ENCODE results near the gene SCYL1. TPM values are rescaled to one million over a fixed set of nuclear protein-coding genes. Genes with fewer than 3 reads are reported as not detected.

SCYL1 gene
- total RNA-seq, 2 experiments from 2014 or later: 56.8 to 62.9 TPM

DNA sequence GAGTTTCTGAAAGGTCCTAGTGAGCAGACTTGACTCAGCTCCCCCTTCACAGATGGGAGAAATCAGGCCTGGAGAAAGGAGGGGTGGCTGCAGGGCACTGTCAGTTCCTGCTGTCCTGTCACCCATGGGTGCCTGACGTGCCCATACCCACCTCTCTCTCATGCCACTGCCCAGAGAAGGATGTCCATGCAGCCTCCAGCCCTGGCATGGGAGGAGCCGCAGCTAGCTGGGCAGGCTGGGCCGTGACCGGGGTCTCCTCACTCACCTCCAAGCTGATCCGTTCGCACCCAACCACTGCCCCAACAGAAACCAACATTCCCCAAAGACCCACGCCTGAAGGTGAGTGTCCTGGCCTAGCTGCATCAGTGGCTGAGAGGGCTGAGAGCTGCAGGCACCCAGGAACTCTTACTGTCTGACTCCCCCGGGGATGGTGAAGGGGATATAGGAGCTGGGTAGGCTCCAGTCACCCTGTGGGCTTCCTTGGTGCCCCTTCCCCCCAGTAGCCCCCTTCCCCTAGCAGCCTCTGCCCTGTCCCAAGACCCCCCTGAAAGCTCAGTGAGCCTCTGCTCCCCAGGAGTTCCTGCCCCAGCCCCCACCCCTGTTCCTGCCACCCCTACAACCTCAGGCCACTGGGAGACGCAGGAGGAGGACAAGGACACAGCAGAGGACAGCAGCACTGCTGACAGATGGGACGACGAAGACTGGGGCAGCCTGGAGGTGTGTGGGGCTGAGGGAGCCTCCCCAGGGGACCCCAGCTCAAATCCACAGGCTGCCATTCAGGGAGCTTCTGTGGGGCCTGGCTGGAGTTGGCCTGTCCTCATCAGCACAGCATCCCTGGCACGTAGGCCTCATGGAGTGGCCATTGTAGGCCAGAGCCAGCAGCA is 11.8 kb downstream of the SCYL1 start:
- POLR2A ChIA-PET: interaction anchor here (0.6 kb wide), 2 partner anchors 28 to 129 kb away, joined by 3 to 4 read pairs; no protein-coding TSS in a partner anchor
- H2AFZ ChIP-seq (ENCODE audit: low read length): no peak overlapping the region
- H3K4me3 ChIP-seq (ENCODE audit: low read depth, low read length, poor library complexity, severe bottlenecking): no peak overlapping the region
- BruUV-seq (replicated peaks): no TSS peak
- no peaks in the 10 kb centered on the region for H3K9me2 ChIP-seq (ENCODE audit: insufficient read depth, low read length)
- peaks cover 22% of the 10 kb centered on the region; the same call in 1 of the 2 replicates for H3K36me3 ChIP-seq (ENCODE audit: insufficient read depth, low read length)
- H3K4me1 ChIP-seq (ENCODE audit: insufficient read depth, low read length, poor library complexity, severe bottlenecking): peaks cover 16% of the 10 kb centered on the region
- CTCF ChIA-PET (ENCODE audit: unreplicated experiment): no interaction called here
- H4K20me1 ChIP-seq (ENCODE audit: insufficient read depth, low read length): no peaks in the 10 kb centered on the region
- H3K27ac ChIP-seq (ENCODE audit: low read depth, low read length, poor library complexity, severe bottlenecking): no peak overlapping the region
- no peak overlapping the region for H3K4me2 ChIP-seq (ENCODE audit: low read length)
- no peak for DNase-seq (ENCODE audit: low spot score)
- TF ChIP-seq EZH2phosphoT487 (IDR thresholded peaks at IDR 0.05; ENCODE audit: borderline replicate concordance, low read depth, low read length): no peak
- TF ChIP-seq CTCF (conservative IDR thresholded peaks at IDR 0.05; ENCODE audit: low read length): no peak
- intact Hi-C loops (cut with micrococcal nuclease; ENCODE audit: unreplicated experiment): no loop called here
- H3K9me3 ChIP-seq (ENCODE audit: low read length): no peaks in the 10 kb centered on the region
- no peaks in the 10 kb centered on the region for H3K79me2 ChIP-seq (ENCODE audit: insufficient read depth, low read depth, low read length)

DNA sequence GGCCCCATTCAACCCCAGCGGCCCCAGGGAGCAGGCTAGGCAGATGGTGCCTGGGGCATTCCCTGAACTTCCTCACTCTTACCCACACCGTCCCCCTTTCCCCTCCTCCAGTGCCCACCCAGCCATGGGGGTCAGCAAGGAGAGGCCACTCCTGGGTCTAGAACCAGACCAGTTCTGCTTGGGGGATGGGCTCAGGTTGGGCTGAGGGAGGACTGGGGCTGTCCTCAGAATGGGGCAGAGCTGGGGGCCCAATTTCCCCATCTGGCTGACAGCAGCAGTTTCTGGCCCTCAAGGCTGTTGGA is 12.4 kb downstream of the SCYL1 start:
- Histone ChIP-seq H4K20me1 (ENCODE audit: insufficient read depth, low read length) (no peaks in the 10 kb centered on the region), H3K4me2 (ENCODE audit: low read length) (no peak overlapping the region), H3K9me2 (ENCODE audit: insufficient read depth, low read length) (no peaks in the 10 kb centered on the region), H2AFZ (ENCODE audit: low read length) (no peak overlapping the region), H3K36me3 (ENCODE audit: insufficient read depth, low read length) (peaks cover 18% of the 10 kb centered on the region; the same call in 1 of the 2 replicates), H3K9me3 (ENCODE audit: low read length) (no peaks in the 10 kb centered on the region), H3K27ac (ENCODE audit: low read depth, low read length, poor library complexity, severe bottlenecking) (no peak overlapping the region), H3K4me1 (ENCODE audit: insufficient read depth, low read length, poor library complexity, severe bottlenecking) (peaks cover 20% of the 10 kb centered on the region), H3K79me2 (ENCODE audit: insufficient read depth, low read depth, low read length) (no peaks in the 10 kb centered on the region), H3K4me3 (ENCODE audit: low read depth, low read length, poor library complexity, severe bottlenecking) (no peak overlapping the region)
- BruUV-seq (replicated peaks): no TSS peak
- intact Hi-C loops (cut with micrococcal nuclease; ENCODE audit: unreplicated experiment): no loop called here
- DNase-seq (ENCODE audit: low spot score): no peak
- no peak for TF ChIP-seq CTCF (conservative IDR thresholded peaks at IDR 0.05; ENCODE audit: low read length)
- no peak for TF ChIP-seq EZH2phosphoT487 (IDR thresholded peaks at IDR 0.05; ENCODE audit: borderline replicate concordance, low read depth, low read length)
- ChIA-PET CTCF (ENCODE audit: unreplicated experiment) (no interaction called here), POLR2A (no interaction called here)

GRCh38 chr11:65537620-65538231 is 12.8 kb downstream of the SCYL1 start:
- POLR2A ChIA-PET: no interaction called here
- Histone ChIP-seq H3K4me2 (ENCODE audit: low read length) (no peak overlapping the region), H3K27ac (ENCODE audit: low read depth, low read length, poor library complexity, severe bottlenecking) (no peak overlapping the region), H3K36me3 (ENCODE audit: insufficient read depth, low read length) (peaks cover 13% of the 10 kb centered on the region; the same call in 1 of the 2 replicates), H3K4me1 (ENCODE audit: insufficient read depth, low read length, poor library complexity, severe bottlenecking) (peaks cover 20% of the 10 kb centered on the region), H3K79me2 (ENCODE audit: insufficient read depth, low read depth, low read length) (no peaks in the 10 kb centered on the region), H2AFZ (ENCODE audit: low read length) (no peak overlapping the region), H4K20me1 (ENCODE audit: insufficient read depth, low read length) (no peaks in the 10 kb centered on the region), H3K9me3 (ENCODE audit: low read length) (no peaks in the 10 kb centered on the region), H3K4me3 (ENCODE audit: low read depth, low read length, poor library complexity, severe bottlenecking) (no peak overlapping the region), H3K9me2 (ENCODE audit: insufficient read depth, low read length) (no peaks in the 10 kb centered on the region)
- DNase-seq (ENCODE audit: low spot score): no peak
- no TSS peak for BruUV-seq (replicated peaks)
- CTCF ChIA-PET (ENCODE audit: unreplicated experiment): no interaction called here
- no peak for TF ChIP-seq EZH2phosphoT487 (IDR thresholded peaks at IDR 0.05; ENCODE audit: borderline replicate concordance, low read depth, low read length)
- no peak for TF ChIP-seq CTCF (conservative IDR thresholded peaks at IDR 0.05; ENCODE audit: low read length)
- intact Hi-C loops (cut with micrococcal nuclease; ENCODE audit: unreplicated experiment): no loop called here
